GM18520 (cell line): ENCODE results near the gene MGME1.
"Not testable (repeated sequence)": the region's sequence is repeated elsewhere in the genome, so short reads cannot be mapped to it uniquely, and the experiment has no call there.

Experiments used
- ATAC-seq: cut with Tn5 transposase; IDR thresholded peaks from one replicate; pipeline ENCODE4 v1.9.1; 2021; ENCODE audit not compliant: unreplicated experiment

Gene MGME1

GRCh38 chr20:18018100-18018499, 49.3 kb downstream of the MGME1 start:
- ATAC-seq, result no peak

GRCh38 chr20:18019068-18019467, 50.2 kb downstream of the MGME1 start:
- no peak for ATAC-seq

- ATAC-seq, result no peak
Observed at GRCh38 chr20:18020931-18021330, 52.1 kb downstream of the MGME1 start.

- no peak for ATAC-seq
Observed at GRCh38 chr20:18024606-18025127, 55.8 kb downstream of the MGME1 start.

GRCh38 chr20:18027011-18027410, 58.2 kb downstream of the MGME1 start:
- not testable (repeated sequence) for ATAC-seq

GRCh38 chr20:18030020-18030419, 61.2 kb downstream of the MGME1 start:
- ATAC-seq, result no peak

- no peak for ATAC-seq
Observed at GRCh38 chr20:18031050-18031449, 62.2 kb downstream of the MGME1 start.

GRCh38 chr20:18031888-18032509, 63.2 kb downstream of the MGME1 start:
- no peak for ATAC-seq

- no peak for ATAC-seq
Observed at GRCh38 chr20:18032977-18033892, 64.4 kb downstream of the MGME1 start.

GRCh38 chr20:18034039-18034438, 65.2 kb downstream of the MGME1 start:
- ATAC-seq, result no peak

- ATAC-seq, result no peak
Observed at GRCh38 chr20:18039063-18039462, 70.2 kb downstream of the MGME1 start.
